COR-L47 (cell line): ENCODE results near the gene ZNF846.
"Not testable (repeated sequence)": the region's sequence is repeated elsewhere in the genome, so short reads cannot be mapped to it uniquely, and the experiment has no call there.

Experiments used
- DNase-seq: peaks from one replicate; lab custom pipeline; 2025; lab: John Stamatoyannopoulos, UW

The ZNF846 gene

DNA sequence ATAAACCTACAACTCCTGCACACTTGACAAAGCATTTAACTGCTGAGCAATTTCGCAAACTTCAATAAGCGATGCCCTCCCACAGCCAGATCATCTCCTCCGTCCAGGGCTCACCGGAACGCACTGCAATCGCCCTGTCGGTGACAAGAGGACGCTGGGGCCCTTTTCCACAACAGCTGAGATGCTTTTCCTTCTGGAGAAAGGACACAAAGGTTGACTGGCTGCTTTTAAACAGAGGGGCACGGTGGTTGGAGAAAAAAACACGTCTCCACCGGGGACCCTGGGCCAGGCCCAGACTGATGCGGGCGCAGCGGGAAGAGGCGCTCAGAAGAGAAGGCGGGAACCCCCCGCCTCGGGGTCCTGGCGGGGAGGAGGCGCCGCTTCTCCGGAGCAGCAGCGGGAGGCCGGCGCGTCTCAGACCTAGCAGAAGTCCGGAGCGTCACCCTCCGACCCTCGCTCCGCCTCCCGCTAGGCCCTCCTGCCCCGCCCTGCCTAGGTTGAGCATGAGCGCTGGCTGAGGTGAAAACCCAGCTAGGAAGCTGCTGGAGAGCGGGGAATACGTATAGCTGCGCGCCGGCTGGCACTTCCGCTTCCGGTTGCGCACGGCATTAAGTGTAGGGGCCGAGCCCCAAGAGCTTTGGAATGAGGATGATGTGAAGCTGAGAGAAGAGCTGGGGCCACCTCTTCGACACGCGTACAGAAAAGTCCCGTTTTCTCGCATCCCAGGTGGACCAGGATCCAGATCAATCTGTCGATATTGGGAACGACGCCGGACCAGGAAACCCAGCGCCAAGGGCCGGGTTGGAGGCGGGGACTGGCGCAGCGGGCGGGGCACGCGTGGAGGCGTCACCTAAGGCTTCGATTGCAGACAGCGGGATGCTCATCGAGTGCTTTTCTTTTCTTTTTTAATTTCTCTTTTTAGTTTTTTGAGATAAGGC is at the start of gene ZNF846:
Gene ZNF846 (minus strand): TSS at position 564 of the 938 bp plus-strand sequence. CDS start 3,788 bp downstream, outside the sequence.
- peak; percentile 96 for DNase-seq

DNA sequence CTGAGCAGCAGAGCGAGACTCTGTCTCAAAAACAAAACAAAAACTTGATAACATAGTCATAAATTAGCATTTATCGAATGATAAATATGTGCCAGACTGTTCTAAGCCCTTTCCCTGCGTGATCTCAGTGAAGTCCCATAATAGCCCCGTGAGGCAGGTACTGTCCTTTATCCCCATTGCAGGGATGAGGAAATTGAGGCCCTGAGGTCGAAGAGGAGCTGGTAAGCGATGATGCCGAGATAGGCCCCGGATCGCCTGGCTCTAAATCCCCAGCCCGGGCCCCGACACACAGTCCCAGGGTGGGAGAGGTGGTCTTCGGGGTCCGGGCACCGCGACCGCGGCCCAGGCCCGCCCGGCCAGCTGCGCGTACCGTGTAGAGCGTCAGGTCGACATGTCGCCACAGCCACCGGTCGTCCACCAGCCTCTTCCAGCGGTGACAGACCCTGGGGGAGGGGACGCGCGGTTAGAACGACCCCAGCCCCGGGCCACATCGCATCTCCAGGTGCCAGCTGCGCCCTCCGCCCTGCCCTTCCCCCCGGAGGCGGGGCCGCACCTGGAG is 49.7 kb upstream of the ZNF846 start:
- no peak for DNase-seq

DNA sequence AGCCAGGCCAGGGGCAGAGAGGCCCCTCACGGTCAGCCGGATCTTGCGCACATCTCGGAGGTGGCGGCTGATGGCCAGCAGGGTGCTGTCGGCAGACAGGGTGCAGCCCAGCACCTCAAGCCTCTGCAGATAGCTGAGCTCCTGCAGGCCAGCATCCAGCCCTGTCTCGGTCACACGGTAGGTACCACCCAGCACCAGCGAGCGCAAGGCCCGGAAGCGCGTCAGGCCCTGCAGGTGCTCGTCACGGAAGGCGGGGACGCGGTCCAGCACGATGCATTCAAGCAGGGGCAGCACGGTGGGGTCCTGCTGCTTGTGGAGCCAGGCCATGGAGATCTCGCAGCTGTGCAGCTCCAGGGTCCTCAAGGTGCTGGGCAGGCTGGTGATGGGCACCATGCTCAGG is 42.6 kb upstream of the ZNF846 start:
- DNase-seq: no peak

DNA sequence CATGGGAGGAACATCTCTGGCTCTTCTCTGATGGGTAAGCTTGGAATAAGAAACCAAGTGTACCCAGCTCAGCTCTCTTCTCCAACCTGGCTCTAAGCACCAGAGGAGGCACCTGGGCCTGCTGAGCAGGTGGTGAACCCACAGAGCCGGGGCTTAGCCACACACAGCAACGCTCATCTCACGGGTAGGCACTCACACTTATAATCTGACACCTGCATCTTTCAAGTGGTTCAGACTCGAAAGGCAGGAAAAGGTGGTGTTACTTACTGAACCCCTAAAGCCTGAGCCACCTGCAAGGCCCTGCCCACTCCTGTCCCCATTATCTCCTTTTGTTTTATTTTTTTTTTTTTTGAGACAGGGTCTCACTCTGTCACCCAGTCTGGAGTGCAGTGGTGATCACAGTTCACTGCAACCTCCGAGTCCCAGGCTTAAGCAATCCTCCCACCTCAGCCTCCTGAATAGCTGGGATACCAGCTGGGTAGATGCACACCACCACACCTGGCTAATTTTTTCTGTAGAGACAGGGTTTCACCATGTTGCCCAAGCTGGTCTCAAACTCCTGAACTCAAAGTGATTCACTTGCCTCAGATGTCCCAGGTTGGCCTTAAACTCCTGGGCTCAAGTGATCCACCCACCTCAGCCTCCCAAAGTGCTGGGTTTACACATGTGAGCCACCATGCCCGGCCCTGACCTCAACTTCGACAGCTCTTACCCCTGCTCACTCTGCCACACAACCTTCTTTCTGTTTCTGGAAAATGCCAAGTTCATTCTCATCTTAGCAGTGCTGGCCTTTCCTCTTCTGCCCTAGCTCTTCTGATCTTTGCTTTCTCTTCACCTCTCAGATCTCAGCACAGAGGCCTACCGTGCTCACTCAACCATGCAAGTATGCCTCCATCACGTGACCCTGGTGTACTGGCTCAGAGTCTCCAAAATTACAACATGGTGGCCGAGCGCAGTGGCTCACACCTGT is 40.6 kb upstream of the ZNF846 start:
- no peak for DNase-seq

DNA sequence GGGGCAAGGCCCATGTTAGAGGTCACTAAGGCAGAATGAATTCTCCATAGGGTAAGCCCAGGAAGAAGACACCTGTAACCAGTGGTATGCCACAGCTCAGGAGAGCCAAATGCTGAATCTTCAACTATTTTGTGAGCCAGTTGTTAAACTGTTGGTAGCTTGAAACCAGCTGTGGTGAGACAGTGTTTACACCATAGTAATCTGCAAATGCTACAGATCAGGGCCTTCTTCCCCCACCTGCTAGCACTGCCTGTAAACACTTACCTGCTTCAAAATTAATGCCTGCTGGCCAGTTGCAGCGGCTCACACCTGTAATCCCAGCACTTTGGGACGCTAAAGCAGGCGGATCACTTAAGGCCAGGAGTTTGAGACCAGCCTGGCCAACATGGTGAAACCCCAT is 38.3 kb upstream of the ZNF846 start:
- no peak for DNase-seq

DNA sequence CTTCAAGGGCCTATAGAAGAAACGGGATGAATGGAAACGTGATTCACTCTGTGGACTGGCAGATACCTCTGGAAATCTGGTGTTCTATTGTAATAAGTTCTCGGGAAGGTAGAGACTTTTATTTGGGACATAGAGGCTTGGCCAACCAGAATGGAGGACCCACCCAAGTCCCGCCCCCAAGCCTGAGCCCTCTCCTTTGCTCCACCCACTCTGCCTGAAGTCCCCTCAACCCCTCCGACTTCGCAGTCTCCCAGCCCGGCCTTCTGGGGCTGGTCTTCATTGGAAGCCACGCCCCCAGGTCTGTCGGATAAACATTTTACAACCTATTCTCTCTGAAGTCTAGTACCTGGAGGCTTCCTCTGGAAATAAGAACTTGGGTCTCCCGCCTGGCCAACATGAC is 33.4 kb upstream of the ZNF846 start:
- no peak for DNase-seq

DNA sequence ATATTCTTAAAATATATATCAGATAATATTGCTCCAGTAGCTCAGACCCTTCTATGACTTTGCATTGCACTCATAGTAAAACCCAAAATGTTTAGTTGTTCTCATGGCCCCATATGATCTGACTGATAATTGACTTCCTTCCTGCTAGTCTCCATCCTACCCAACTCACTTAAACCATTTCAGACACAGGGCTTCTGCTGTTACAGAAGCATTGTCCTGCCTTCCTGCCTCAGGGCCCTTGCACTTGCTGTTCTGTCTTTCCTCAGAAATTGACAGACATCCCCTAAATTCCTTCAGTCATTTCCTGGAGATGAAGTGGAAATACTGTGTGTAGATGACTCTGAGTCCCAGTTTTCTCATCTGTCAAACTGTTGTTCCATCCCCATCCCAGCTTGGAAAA is 30.6 kb upstream of the ZNF846 start:
- DNase-seq: no peak

DNA sequence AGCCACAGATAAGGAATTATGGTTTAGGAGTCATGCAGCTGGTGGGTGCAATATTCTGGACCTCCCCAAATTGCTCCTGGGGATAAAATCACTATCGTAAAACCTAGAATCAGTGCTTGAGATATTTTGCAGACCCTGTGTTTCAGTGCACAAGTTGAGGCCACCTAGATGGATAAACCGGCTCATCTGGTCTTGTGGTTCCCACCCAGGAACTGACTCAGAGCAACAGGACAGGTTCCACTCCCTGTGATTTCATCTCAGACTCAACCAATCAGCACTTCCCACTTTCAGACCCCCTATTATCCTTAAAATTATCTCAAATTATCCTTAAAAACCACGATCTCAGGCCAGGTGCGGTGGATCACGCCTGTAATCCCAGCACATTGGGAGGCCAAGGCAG is 29.3 kb upstream of the ZNF846 start:
- no peak for DNase-seq

DNA sequence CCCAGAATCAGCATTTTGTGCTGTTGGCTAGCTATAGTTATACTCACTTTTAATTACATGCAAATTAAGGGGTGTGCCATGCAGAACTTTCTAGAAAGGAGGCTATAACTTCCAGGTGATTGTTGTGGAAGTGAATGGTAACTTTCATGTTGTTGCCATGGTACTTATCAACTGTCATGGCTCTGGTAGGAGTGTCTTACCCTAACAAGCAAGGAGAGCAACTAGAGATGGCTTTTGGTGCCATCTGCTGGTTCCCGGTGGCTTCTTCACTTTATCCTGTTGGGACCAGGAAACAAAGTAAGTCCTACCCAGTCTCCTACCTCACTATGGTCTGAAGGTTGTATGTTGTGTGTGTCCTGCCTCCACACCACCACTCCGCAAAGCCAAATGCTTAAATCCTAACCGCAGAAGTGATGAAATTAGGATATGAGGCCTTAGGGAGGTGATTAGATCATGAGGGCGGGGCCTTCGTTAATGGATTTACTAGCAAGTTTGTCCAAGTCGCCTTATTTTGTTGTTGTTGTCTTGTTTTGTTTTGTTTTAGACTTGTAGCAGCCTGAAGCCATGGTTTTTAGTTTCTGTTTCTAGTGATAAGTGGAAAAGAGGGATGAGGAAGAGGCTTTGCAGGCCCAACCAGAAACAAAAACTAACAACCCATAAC is 27.7 kb upstream of the ZNF846 start:
- peak; percentile 81 for DNase-seq

DNA sequence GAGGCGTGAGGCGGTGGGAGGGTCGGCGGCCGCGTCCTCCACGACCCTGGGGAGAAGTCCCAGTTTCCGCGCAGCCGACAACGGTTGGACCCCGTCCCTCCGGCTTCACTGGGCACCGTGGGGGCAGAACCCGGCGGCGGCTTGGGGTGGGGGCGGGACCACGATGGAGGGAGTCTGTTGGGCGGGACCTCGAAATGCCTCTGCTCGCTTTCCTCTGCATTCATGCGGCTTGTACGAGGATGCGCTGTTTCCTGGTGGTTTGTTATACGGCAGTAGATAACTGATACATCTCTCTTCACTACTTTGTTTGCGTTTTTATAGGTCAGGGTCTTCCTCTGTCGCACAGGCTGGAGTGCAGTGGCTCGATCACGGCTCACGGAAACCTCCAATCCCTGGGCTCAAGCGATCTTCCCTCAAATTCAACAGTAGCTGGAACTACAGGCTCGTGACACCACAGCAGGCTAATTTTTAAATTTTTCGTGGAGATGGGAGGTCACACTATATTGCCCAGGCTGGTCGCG is 24.6 kb upstream of the ZNF846 start:
- no peak for DNase-seq

DNA sequence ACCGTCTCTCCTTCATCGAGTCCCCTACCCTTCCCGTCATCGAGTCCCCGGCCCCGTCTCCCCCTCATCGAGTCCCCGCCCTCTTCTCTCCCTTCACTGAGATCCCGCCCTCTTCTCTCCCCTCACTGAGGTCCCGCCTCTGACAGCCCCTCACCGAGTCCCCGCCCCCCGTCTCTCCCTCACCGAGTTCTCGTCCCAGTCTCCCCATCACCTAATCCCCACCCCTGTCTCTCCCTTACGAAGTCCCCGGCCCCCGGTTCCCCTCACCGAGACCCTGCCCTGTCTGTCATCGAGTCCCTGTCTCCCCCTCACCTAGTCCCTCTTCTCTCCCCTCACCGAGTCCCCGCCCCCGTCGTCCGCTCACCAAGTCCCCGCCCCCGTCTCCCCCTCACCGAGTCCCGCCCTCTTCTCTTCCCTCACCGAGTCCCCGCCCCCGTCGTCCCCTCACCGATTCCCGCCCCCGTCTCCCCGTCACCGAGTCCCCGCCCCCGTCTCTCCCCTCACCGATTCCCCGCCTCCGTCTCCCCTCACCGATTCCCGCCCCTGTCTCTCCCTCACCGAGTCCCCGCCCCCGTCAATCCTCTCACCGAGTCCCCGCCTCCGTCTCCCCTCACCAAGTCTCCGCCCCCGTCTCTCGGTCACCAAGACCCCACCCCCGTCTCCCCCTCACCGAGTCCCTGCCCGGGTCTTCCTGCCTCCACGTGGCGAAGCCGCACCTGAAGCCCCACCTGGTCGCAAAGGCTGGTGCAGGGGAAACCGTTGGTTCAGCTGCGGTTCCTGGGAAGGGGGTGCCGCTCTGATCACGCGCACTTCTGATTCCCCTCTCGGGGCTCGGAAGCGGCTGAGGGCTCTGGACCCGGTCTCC is 23.9 kb upstream of the ZNF846 start:
- peak; percentile 97 for DNase-seq

DNA sequence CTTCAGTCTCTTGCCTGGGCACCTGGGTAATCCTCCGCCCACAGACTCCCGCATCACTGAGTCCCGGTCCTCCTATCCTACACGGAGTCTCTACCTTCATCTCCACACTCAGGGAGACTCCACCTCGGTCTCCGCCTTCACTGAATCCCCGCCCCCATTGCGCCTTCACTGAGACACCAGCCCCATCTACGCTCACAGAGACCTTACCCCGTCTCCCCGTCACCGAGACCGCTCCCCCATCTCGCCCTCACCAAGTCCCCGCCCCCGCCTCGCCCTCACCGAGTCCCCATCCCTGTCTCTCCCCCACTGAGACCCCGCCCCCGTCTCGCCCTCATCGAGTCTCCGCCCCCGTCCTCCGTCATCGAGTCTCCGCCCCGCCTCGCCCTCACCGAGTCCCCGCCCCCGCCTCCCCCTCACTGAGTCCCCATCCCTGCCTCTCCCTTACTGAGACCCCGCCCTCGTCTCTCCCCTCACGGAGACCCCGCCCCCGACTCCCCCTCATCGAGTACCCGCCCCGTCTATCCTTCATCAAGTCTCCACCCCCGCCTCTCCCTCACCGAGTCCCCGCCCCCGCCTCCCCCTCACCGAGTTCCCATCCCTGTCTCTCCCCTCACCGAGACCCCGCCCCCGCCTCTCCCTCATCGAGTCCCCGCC is 23.1 kb upstream of the ZNF846 start:
- peak; percentile 89 for DNase-seq

DNA sequence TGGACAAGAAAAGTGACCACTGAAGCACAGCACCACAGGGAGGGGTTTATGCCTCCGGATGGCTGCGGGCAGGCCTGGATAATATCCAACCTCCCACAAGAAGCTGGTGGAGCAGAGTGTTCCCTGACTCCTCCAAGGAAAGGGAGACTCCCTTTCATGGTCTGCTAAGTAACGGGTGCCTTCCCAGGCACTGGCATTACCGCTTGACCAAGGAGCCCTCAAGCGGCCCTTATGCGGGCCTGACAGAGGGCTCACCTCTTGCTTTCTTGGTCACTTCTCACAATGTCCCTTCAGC is 22.5 kb upstream of the ZNF846 start:
- DNase-seq: not testable (repeated sequence)

DNA sequence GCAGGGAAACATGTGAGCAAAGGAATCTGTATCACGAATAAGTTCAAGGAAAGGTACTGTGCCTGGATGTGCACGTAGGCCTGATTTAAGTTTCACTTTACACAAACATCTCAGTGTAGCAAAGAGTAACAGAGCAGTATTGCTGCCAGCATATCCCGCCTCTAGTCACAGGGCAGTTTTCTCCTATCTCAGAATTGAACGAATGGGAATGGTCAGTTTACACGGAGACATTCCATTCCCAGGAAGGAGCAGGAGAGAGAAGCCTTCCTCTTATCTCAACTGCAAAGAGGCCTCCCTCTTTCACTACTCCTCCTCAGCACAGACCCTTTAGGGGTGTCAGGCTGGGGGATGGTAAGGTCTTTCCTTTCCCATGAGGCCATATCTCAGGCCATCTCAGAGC is 21.0 kb upstream of the ZNF846 start:
- not testable (repeated sequence) for DNase-seq

DNA sequence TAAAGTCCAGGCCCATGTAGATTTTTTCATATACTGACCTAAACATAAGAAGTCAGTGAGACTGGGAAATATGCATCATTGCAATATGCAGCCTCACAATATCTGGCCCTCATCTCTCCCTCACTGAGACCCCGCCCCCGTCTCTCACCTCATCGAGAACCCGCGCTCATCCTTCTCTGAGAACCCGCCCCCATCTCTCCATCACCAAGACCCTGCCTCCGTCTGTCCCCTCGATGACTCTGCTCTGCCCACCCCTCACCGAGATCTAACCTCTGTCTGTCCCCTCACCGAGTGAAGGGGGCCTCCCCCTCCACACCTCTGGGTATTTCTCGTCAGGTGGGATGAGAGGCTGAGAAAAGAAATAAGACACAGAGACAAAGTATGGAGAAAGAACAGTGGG is 20.5 kb upstream of the ZNF846 start:
- no peak for DNase-seq

DNA sequence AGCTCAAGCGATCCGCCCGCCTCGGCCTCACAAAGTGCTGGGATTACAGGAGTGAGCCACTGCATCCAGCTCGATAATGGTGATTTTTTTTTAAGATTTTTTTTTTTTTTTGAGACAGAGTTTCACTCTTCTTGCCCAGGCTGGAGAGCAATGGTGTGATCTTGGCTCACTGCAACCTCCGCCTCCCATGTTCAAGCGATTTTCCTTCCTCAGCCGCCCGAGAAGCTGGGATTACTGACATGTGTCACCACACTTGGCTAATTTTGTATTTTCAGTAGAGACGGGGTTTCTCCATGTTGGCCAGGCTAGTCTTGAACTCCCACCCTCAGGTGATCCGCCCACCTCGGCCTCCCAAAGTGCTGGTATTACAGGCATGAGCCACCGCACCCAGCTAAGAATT is 20.1 kb upstream of the ZNF846 start:
- not testable (repeated sequence) for DNase-seq

DNA sequence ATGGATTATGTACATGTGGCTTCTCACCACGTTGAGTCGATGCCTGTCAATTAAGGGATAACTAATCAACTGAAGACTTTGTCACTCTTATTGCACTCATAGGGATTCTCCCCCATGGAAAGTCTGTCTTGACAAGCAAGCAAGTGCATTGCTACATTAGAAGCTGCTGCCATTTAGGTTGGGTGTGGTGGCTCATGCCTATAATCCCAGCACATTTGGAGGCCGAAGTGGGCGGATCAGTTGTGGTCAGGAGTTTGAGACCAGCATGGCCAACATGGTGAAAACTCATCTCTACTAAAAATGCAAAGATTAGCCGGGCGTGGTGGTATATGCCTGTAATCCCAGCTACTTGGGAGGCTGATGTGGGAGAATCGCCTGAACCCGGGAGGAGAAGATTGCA is 18.3 kb upstream of the ZNF846 start:
- no peak for DNase-seq

DNA sequence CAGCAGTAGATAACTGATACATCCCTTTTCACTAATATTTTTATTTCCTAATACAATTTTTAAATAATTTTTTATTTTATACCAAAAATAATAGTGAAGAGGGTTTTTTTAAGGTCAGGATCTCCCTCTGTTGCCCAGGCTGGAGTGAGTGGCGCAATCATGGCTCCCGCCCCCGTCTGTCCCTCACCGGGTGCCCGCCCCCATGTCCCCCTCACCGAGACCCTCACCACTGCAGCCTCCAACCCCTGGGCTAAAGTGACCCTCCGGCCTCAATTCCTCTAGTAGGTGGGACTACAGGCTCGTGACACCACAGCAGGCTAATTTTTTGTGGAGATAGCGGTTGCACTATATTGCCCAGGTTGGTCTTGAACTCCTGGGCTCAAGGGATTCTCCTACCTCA is 17.8 kb upstream of the ZNF846 start:
- DNase-seq: no peak

DNA sequence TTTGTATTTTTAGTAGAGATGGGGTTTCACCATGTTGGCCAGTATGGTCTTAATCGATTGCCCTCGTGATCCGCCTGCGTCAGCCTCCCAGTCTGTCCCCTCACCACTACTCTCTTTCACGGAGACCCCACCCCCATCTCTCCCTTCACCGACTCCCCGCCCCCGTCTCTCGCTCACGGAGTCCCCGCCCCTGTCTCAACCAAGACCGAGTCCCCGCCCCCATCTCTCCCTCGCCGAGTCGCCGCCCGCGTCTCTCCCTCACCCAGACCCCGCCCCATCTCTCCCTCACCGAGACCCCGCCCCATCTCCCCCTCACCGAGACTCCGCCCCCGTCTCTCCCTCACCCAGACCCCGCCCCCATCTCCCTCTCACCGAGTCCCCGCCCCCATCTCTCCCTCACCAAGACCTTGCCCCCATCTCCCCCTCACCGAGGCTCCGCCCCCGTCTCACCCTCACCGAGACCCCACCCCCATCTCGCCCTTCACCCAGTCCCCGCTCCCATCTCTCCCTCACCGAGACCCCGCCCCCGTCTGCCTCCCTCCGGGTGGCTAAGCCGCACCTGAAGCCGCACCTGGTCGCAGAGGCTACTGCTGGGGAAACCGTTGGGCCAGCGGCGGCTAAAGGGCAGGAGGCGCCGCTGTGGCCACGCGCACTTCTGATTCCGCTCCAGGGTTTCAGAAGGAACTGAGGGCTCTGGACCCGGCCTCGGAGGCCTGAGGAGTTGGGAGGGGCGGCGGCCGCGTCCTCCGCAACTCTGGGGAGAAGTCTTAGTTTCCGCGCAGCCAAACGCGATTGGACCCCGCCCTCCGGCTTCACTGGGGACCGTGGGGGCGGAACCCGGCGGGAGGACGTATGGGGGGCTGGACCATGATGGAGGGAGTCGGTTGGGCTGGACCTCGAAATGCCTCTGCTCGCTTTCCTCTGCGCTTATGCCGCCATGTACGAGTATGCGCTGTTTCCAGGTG is 17.1 kb upstream of the ZNF846 start:
- peak; percentile 99 for DNase-seq
